BJ (cell line): ENCODE data around the gene MR1. TPM values are rescaled to one million over a fixed set of nuclear protein-coding genes. Genes with fewer than 3 reads are reported as not detected.

Experiments
- CTCF ChIA-PET: fragments of 350-600 bp; formaldehyde crosslinking; extraction: SDS; loops from one replicate; lab custom pipeline; 2021; ENCODE audit warnings: antibody characterized with exemption, inconsistent platforms; lab: Yijun Ruan, JAX
- POLR2A ChIA-PET: fragments of 300-600 bp; sonication (Branson Sonifier 250); formaldehyde crosslinking; extraction: SDS; loops from one replicate; lab custom pipeline; 2021; ENCODE audit warnings: antibody characterized with exemption; lab: Charles Lee
- DNase-seq: peaks from one replicate; pipeline ENCODE4 v3.0.0-alpha.2; 2011; ENCODE audit warnings: low read depth
- H3K27me3 ChIP-seq: 2 replicates; pipeline ENCODE4 v1.6.0; 2011; ENCODE audit warnings: low read length; ENCODE audit not compliant: control insufficient read depth, insufficient read depth
- H3K36me3 ChIP-seq: 2 replicates; pipeline ENCODE4 v1.5.1; 2011; ENCODE audit warnings: low read length; ENCODE audit not compliant: control insufficient read depth, insufficient read depth
- H3K4me3 ChIP-seq: 2 replicates; pipeline ENCODE4 v1.5.1; 2011; ENCODE audit warnings: low read depth, mild to moderate bottlenecking, control low read depth, low read length
- polyA plus RNA-seq: library from polyadenylated mRNA; depleted of rRNA; stranded (reverse); fragments of >200 nt; gene quantifications from 2 replicates; pipeline ENCODE4 v1.2.3, GENCODE V29; 2011; rRNA removed
- TF ChIP-seq, protein P1 (sequence below): IDR thresholded peaks from 2 replicates; pipeline ENCODE4 v1.5.1; 2011; ENCODE audit warnings: low read depth, mild to moderate bottlenecking, control low read depth, inconsistent platforms, low read length, moderate library complexity; ENCODE audit not compliant: insufficient read depth

Gene MR1
- polyA plus RNA-seq, 1 experiment, result 25.0 TPM

DNA sequence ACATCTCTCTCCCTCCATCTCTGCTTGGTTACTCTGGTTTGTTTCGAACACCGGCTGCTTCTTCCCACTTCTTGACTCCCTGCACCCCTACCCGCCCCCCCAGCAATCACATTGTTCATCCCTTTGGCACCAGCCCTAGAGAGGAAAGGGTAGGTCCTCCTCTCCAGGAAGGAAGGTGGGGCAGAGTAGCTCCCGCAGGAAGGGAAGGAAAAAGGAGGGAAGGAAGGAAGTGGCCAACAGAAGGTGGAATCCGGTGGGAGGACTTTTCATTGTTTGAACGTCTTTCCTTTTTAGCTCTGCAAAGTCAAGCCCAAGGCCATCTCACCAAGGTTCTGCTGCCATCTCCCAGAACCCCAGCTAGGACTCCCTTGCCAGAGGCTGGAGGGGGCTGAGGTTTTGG lies 72.7 kb downstream of the MR1 start:
- DNase-seq, result no peak
- Histone ChIP-seq H3K27me3 (no peaks in the 10 kb centered on the region), H3K4me3 (no peak overlapping the region), H3K36me3 (no peaks in the 10 kb centered on the region)
- TF ChIP-seq, protein P1, sequence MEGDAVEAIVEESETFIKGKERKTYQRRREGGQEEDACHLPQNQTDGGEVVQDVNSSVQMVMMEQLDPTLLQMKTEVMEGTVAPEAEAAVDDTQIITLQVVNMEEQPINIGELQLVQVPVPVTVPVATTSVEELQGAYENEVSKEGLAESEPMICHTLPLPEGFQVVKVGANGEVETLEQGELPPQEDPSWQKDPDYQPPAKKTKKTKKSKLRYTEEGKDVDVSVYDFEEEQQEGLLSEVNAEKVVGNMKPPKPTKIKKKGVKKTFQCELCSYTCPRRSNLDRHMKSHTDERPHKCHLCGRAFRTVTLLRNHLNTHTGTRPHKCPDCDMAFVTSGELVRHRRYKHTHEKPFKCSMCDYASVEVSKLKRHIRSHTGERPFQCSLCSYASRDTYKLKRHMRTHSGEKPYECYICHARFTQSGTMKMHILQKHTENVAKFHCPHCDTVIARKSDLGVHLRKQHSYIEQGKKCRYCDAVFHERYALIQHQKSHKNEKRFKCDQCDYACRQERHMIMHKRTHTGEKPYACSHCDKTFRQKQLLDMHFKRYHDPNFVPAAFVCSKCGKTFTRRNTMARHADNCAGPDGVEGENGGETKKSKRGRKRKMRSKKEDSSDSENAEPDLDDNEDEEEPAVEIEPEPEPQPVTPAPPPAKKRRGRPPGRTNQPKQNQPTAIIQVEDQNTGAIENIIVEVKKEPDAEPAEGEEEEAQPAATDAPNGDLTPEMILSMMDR, result no peak
- ChIA-PET POLR2A (no interaction called here), CTCF (interaction anchor here (1.0 to 2.4 kb wide), 2 partner anchors 29 to 225 kb away, joined by 4 to 5 read pairs; no protein-coding TSS in a partner anchor)

DNA sequence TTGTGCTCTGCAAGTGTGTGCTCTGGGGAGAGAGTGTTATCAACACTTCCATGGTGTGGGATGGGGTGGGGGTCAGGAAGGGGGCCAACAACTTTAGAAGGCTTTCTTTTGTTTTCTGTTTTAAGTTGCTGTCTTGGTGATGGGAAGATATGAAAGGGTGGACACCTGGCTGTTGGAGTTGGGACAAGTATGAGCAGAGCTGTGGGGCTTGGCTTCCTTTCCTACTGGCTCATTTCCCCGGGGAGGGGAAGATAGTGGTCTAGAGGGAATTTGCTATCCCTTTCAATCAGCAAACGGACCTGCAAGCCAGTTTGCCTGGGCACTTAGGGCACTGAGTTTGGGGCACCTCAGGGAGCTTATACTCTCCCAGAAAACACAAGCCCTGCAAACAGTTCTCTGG lies 73.9 kb downstream of the MR1 start:
- CTCF ChIA-PET, result interaction anchor here (1.0 to 1.2 kb wide), 3 partner anchors 9 to 33 kb away, joined by 3 read pairs; no protein-coding TSS in a partner anchor
- POLR2A ChIA-PET, result no interaction called here
- Histone ChIP-seq H3K4me3 (no peak overlapping the region), H3K27me3 (no peaks in the 10 kb centered on the region), H3K36me3 (no peaks in the 10 kb centered on the region)
- TF ChIP-seq, protein P1, result no peak
- no peak for DNase-seq

DNA sequence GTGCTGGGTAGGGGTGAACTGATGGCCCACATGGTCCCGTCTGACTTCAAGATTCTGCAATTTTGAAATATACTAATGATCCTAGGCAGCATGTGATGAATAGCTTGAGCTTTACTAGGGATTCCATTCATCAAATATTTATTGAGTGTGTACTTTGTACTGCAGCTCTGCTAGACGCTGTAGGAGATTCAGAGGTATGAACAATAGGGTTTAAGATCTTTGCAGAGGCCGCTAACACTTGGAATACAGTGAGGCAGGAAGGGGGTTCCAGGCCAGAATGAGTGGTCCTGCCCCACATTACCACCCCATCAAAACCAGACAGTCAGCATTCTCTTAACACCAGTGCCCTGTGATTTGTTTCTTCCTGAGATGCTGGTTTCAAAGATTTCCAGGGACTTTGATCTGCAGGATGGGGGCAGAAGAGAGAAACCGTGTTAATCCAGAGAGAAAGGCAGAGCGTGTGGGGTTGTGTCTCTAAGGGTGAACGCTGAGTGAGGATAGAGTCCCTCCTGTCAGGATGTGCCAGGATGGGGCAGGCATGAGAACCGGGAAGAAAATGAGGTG lies 74.6 kb downstream of the MR1 start:
- Histone ChIP-seq H3K4me3 (no peak overlapping the region), H3K36me3 (no peaks in the 10 kb centered on the region), H3K27me3 (no peaks in the 10 kb centered on the region)
- POLR2A ChIA-PET, result no interaction called here
- TF ChIP-seq, protein P1, result no peak
- CTCF ChIA-PET, result interaction anchor here (1.1 to 1.4 kb wide), 2 partner anchors 12 to 32 kb away, joined by 3 read pairs; no protein-coding TSS in a partner anchor
- DNase-seq, result no peak

DNA sequence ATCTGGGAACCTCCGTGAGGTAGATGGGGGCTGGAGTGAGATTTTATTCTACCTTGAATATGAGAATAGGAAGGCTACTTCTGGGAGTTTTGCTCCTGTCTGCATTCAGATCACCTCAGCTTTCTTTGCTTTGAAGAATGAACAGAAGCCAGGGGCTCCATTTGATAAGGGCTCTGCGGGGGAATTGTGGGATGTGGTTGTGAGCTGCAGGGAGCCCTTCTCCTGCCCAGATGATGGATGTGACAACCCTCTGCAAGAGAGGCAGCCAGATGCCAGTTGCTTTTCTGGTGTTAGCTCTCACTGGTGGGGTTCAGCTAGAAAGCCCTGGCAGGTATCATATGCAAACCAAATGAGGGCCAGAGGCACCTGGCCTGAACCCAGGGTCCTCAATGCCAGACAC lies 76.2 kb downstream of the MR1 start:
- DNase-seq, result no peak
- H3K36me3 ChIP-seq, result no peaks in the 10 kb centered on the region
- H3K4me3 ChIP-seq, result no peak overlapping the region
- CTCF ChIA-PET, result interaction anchor here (0.6 to 1.4 kb wide), 2 partner anchors 33 to 52 kb away, joined by 3 to 11 read pairs; no protein-coding TSS in a partner anchor
- TF ChIP-seq, protein P1, result no peak
- POLR2A ChIA-PET, result interaction anchor here (0.7 kb wide), 1 partner anchor 26 kb away, joined by 3 read pairs; no protein-coding TSS in a partner anchor
- H3K27me3 ChIP-seq, result no peaks in the 10 kb centered on the region

Other genes starting within 250 kb of the MR1 start
- 5.2 and 7.3 TPM in 2 replicates for gene KIAA1614, start 121.1 kb upstream of the MR1 start, polyA plus RNA-seq
- 21.6 and 24.8 TPM in 2 replicates for gene STX6, start 11.1 kb upstream of the MR1 start, polyA plus RNA-seq
- gene IER5, start 54.7 kb downstream of the MR1 start, polyA plus RNA-seq, result 16.0 and 16.9 TPM in 2 replicates